SHP77 treated with DMSO at 0.1 percent for 48 hours (cell line): Measurements from ENCODE around the gene CNKSR2.

Experiments
- DNase-seq: peaks from one replicate; lab custom pipeline; 2025; lab: John Stamatoyannopoulos, UW

CNKSR2 gene

DNA sequence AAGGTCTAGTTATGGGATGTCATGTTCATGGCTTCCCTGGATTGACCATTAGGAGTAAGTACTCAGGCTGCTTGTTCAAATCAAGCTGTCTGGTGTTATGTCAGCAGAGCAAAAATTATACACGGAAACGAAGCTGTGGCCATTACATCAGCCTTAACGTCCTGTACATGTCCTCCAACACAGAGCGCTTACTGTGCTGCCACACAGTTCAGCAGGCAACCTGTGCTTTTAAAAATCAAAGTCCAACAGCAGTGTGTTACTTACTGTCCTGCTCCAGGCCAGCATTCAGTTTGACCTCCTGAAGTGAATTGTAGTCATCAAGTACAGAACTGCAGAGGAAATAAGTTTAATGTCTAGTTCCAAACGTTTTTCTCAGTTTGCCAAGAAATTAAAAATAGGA is 237.9 kb downstream of the CNKSR2 start:
- DNase-seq, result no peak

- DNase-seq, result no peak
These were observed 242.2 kb downstream of the CNKSR2 start for GRCh38 chrX:21616386-21616785.

DNA sequence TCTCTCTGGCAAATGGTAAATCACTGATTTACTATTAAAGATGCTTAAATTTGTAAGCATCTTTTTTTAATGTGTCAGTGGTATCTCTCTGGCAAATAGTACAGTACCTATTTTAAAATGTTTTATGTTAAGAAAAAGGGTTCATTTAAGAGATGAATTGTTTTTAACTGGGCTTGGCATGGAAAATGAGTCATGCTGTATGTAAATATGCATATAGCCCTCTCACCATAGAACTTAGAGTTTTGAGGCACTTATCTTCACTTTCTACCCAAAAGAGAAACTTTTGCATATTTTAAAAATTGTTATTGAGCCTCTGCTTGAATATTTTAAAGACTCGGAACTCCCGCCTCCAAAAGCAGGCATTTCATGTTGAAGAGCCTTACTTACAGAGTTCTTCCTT is 246.0 kb downstream of the CNKSR2 start:
- no peak for DNase-seq

GRCh38 chrX:21623778-21624501 is 249.7 kb downstream of the CNKSR2 start:
- DNase-seq, result no peak

- no peak for DNase-seq
These were observed 257.8 kb downstream of the CNKSR2 start for GRCh38 chrX:21632027-21632426.

DNA sequence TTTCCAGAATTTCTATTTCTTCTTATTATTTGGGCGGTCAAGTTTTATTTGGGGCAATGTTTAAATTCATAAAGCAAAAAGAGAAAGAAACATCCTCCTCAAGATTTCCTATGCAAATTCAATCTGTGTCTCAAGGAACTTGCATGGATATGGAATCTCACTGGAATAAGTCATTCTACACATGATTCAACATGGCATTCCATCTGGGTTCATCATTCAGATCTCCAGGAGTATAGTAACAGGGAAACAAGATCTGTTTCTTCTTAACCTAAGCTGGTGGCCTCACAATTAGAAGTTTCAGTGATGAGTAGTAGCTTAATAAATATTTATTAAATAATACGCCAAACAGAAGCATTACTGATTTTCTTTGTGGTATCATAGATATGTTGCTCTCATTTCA is 264.1 kb downstream of the CNKSR2 start:
- no peak for DNase-seq

DNA sequence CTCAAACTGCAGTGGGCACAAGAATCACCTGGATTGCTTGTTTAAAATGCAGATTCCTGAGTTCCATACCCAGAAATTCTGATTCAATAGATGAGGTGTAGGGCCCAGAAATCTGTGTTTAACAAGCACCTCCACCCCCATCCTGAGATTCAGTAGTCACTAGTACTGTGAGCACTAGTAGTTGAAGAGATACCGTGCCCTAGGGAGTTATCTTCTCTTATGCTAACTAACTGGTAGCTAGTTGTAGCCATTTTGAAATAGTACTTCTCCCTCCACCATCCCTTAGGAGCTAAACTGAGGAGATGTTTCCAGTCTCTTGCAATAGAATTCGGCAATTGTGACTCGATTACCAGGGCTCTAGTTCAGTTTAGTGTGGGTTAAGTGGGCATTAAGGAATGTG is 265.6 kb downstream of the CNKSR2 start:
- DNase-seq, result no peak

DNA sequence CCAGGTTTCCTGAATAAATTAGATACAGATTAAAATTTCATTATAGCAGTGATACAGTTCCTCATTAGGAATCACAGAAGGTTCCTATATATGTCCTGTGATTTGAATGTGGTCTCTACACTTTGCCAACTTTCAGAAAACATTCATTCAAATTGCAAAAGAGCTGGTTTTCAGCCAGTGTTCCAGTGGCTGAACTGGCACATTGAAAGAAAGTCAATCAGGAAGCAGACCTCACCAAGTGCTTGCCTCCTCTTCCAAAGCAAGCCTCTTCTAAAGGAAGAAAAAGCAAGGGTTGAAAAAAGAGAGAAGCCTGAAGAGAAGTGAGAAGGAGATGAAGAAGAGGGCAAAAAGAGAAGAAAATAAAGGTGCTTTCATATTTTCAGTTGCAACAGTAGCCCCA is 271.2 kb downstream of the CNKSR2 start:
- no peak for DNase-seq

DNA sequence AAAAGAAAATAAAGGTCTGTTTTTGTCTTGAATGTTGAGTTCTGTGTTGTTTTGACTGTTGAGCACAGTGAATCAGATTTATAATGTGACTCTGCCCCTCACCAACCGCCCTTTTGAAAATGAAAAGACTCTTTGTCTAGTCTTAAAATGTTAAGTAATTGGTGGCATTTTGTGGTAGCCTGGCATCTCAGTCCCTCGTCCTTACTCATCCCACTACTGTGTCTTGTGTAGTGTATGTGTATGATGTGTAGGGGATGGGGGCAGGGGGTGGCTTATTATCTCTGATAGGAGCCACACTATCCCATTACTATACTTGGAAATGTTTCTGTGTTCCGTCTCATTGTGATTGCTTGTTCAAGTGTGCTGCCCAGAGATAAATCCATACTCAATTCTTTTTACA is 271.7 kb downstream of the CNKSR2 start:
- DNase-seq, result no peak

- no peak for DNase-seq
These were observed 281.8 kb downstream of the CNKSR2 start for GRCh38 chrX:21655901-21656586.

DNA sequence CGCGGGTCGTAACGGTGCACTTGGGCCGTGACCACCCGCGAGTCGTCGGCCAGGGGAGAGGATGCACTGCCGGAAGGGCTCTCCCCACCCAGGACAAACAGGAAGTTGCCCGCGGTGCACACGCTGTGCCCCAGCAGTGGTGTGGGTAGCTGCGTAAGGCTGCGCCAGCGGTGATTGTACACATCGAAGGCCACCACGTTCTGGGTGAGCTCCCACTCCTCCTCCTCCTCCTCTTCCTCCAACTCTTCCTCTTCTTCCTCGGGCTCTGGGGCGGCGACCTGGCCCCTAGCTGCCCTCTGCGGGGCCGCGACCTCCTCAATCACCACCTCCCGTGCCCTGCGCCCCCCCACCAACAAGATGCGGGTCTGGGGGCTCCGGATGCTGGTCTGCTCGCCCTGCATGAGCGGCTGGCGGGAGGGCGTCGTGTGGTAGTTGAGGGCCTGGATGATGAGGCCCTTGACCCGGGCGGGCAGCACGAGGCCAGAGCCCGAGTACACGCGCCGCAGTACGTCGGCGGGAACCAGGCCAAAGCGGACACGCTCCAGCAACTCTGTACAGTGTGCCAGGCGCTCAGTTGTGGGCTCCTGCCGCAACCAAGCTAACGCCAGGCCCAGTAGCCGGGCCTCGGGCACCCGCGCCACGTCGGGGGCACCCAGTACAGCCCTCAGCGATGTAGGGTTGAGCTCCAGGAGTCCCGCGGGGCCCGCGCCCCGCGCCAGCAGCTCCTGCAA is 282.5 kb downstream of the CNKSR2 start:
- no peak for DNase-seq

DNA sequence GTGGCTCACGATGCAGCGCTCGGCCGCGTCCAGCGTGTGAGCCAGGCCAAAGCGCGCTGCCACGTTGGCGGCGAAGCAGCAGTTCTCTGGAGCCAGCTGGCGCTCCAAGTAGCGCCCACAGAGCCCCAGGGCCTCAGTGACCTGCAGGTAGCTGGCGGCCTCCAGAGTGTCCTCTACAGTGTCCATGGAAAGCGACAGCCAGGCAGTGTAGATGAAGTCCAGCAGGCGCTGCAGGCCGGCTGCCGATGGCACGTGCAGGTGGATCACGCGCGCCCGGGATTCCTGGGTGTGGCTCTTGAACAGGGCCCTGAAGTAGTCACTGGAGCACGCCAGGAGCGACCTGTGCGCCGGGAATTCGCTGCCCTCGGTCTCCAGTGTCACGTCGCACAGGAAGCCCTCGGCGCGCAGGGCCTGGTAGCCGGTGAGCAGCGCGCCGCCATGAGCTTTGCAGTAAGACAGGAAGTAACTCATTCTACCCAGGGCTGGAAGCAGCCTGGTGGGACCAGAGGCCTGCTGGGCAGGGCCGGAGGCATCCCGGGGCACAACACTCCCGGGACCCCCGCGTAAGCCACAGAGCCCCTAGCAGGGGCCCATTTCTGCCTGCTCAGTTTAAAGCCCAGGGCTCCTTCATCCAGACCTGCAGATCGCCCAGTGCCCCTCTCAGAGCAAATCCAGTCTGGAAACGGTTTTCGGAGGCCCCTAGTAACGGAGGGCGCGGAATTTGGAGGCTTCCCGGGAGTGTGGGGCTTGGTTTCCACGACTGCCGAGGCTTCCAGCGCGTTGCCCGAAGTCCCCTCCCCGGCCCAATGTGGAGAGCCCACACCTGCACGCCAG is 283.3 kb downstream of the CNKSR2 start:
- DNase-seq, result no peak

GRCh38 chrX:21658152-21658737 is 284.0 kb downstream of the CNKSR2 start, which contains the start of gene KLHL34:
KLHL34 (minus strand) TSS chrX:21658330; CDS start chrX:21657788, 542 bp downstream.
- no peak for DNase-seq

DNA sequence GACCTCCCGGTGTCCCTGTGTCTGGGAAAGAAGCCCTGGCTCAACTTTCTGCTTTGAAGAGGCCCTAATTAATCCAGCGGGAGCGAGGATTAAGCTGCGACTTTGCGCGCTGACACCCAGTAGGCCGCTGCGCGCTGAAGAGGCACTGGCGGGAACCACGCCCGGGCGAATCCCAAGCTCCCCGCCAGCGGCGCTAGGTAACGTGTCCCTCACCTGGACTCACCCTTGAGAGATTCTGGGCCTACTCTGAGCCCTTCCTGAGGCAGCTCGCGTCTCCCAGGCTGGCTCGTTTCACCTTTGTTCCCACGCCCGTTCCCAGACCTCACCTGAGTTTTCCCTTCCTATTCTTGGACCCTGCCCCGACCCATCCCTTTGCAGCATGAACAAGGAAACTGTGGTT is 284.5 kb downstream of the CNKSR2 start:
- DNase-seq, result no peak

GRCh38 chrX:21659320-21659719 is 285.1 kb downstream of the CNKSR2 start:
- no peak for DNase-seq

GRCh38 chrX:21660156-21660555 is 285.9 kb downstream of the CNKSR2 start:
- no peak for DNase-seq

GRCh38 chrX:21661316-21661715 is 287.1 kb downstream of the CNKSR2 start:
- no peak for DNase-seq

DNA sequence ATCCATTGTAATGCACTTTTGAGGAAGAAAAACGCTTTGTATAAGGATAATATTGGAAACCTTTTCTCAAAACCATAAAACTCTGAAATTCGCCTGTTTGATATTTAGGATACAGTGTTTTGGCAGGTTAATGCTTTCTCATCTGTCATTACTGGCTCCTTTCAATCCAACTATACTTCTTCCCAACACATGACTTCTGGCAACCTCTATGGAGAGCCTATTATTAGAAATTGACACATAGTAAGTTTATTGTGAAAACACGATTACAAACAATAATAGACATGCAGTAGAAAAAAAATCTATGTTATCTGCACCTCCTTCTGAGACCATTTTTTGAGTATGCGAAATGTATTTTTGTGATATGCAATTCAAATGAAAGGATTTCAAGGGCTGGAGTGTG is 288.5 kb downstream of the CNKSR2 start:
- DNase-seq, result no peak

DNA sequence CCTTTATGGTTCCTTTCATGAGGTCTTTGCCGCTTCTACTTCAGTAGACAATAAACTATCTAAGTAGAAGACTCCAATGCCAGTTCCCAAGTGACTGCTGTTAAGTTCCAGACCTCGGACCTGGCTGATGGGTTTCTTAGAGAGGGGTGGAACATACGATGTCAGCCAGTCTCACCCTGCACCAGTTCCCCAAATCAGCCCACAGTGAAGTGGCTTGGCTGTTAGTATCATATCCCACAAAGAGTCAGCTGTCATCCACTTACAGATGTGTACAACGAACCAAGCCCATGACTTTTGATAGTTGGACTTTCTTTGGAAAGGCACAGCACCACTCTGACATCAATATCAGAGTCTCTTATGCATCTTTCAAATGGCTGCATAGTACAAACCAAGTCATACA is 292.0 kb downstream of the CNKSR2 start:
- no peak for DNase-seq

GRCh38 chrX:21666679-21667078 is 292.5 kb downstream of the CNKSR2 start:
- DNase-seq, result no peak

GRCh38 chrX:21674430-21675186 is 300.4 kb downstream of the CNKSR2 start:
- no peak for DNase-seq
